ENCODE results near the gene BMP2. TPM values are rescaled to one million over a fixed set of nuclear protein-coding genes. Genes with fewer than 3 reads are reported as not detected.

The BMP2 gene
- 10 to 100 TPM; 13.5 to 14.8 TPM for total RNA-seq

- no peaks in the 10 kb centered on the region for H3K9me3 ChIP-seq
- 0% methylated on average over 2 to 101 of the region's 112 CpGs for WGBS, 2 donors
These were observed at the start of gene BMP2 for GRCh38 chr20:6767536-6768227. Gene BMP2 (plus strand): TSS chr20:6767686. CDS start chr20:6770127, 2,441 bp downstream.

GRCh38 chr20:6718662-6719368, 48.7 kb upstream of the BMP2 start:
- 52 to 58% methylated on average over 7 of the region's 7 CpGs for WGBS, 2 donors
- Histone ChIP-seq H3K36me3 (replicated peaks in 1 of 2; ENCODE audit: insufficient read depth in 1 of 2, low read depth in 2 of 2) (no peaks in the 10 kb centered on the region), H3K4me1 (peaks cover 11% of the 10 kb centered on the region), H3K4me3 (no peak overlapping the region), H3K27me3 (no peaks in the 10 kb centered on the region), H3K27ac (no peak overlapping the region), H3K9me3 (no peaks in the 10 kb centered on the region)
- intact Hi-C loops (cut with DNase I): no loop called here
- ATAC-seq (peak; percentile 69), DNase-seq (no peak)
- TF ChIP-seq CTCF (IDR thresholded peaks at IDR 0.05) (no peak), POLR2A (IDR thresholded peaks at IDR 0.05) (no peak)

More at GRCh38 chr20:6767536-6768227, at the start of gene BMP2:
- peak; percentile 28 to 63 (median 38) for TF ChIP-seq POLR2A (IDR thresholded peaks at IDR 0.05)
- peak in 4 of 7 experiments; percentile 4 to 40 (median 19) for TF ChIP-seq CTCF (IDR thresholded peaks at IDR 0.05)
- intact Hi-C loops (cut with DNase I): no loop called here
- Histone ChIP-seq H3K36me3 (replicated peaks in 1 of 2; ENCODE audit: insufficient read depth in 1 of 2, low read depth in 2 of 2) (no peaks in the 10 kb centered on the region), H3K27me3 (no peaks in the 10 kb centered on the region), H3K4me3 (peak within 1 kb of the TSS; percentile 66 to 71), H3K27ac (peak within 1 kb of the TSS; percentile 55 to 85 (median 80)), H3K4me1 (peaks cover 10% of the 10 kb centered on the region)
- ATAC-seq (peak; percentile 79), DNase-seq (peak; percentile 53 to 77 (median 65))

GRCh38 chr20:6719369-6719721, 48.1 kb upstream of the BMP2 start:
- intact Hi-C loops (cut with DNase I): no loop called here
- H3K4me1 ChIP-seq: peaks cover 11% of the 10 kb centered on the region
- no peaks in the 10 kb centered on the region for H3K36me3 ChIP-seq (replicated peaks in 1 of 2; ENCODE audit: insufficient read depth in 1 of 2, low read depth in 2 of 2)
- no peak overlapping the region for H3K27ac ChIP-seq
- DNase-seq (no peak), ATAC-seq (no peak)
- H3K4me3 ChIP-seq: no peak overlapping the region
- TF ChIP-seq CTCF (IDR thresholded peaks at IDR 0.05) (no peak), POLR2A (IDR thresholded peaks at IDR 0.05) (no peak)
- no peaks in the 10 kb centered on the region for H3K27me3 ChIP-seq
- WGBS, 2 donors: 55 to 80% methylated on average over 4 of the region's 4 CpGs
- no peaks in the 10 kb centered on the region for H3K9me3 ChIP-seq

GRCh38 chr20:6726761-6727160, 40.7 kb upstream of the BMP2 start:
- Histone ChIP-seq H3K4me3 (no peak overlapping the region), H3K36me3 (replicated peaks in 1 of 2; ENCODE audit: insufficient read depth in 1 of 2, low read depth in 2 of 2) (no peaks in the 10 kb centered on the region), H3K4me1 (no peaks in the 10 kb centered on the region), H3K27ac (no peak overlapping the region), H3K9me3 (no peaks in the 10 kb centered on the region), H3K27me3 (no peaks in the 10 kb centered on the region)
- TF ChIP-seq POLR2A (IDR thresholded peaks at IDR 0.05) (no peak), CTCF (IDR thresholded peaks at IDR 0.05) (no peak)
- WGBS, 2 donors: 42 to 43% methylated on average over 1 of the region's 1 CpG
- no peak for DNase-seq
- no peak for ATAC-seq
- intact Hi-C loops (cut with DNase I): no loop called here

All from body of pancreas (tissue), 4 donors.